ENCODE measurements around the gene HNF1A. TPM values are rescaled to one million over a fixed set of nuclear protein-coding genes. Genes with fewer than 3 reads are reported as not detected.

Gene HNF1A
- total and polyA plus RNA-seq, 9 of the 15 experiments (the other 6 are each of a cell fraction or from before 2014, with no cell fraction given), result not detected

GRCh38 chr12:120982659-120983058 lies 4.3 kb downstream of the HNF1A start (continued):
- TF ChIP-seq CUX1 (CRISPR knock-in tag; IDR thresholded peaks at IDR 0.05) (no peak), POLR2AphosphoS2 (IDR thresholded peaks at IDR 0.05; ENCODE audit: low read length) (no peak), SMARCA5 (IDR thresholded peaks at IDR 0.05) (peak; percentile 77; the same call in 1 of the 2 replicates), SMAD4 (CRISPR knock-in tag; conservative IDR thresholded peaks at IDR 0.05) (no peak), ZNF512 (tag; IDR thresholded peaks at IDR 0.05) (no peak), ZSCAN29 (IDR thresholded peaks at IDR 0.05) (no peak), ZBTB33 (CRISPR knock-in tag; IDR thresholded peaks at IDR 0.05) (no peak), SMAD3 (CRISPR knock-in tag; conservative IDR thresholded peaks at IDR 0.05) (no peak), PHB2 (IDR thresholded peaks at IDR 0.05; ENCODE audit: low read depth) (no peak), RBM25 (IDR thresholded peaks at IDR 0.05; ENCODE audit: low read depth, low read length, severe bottlenecking) (peak; percentile 78), ZFP91 (CRISPR knock-in tag; IDR thresholded peaks at IDR 0.05) (no peak)

Measured in K562 (cell line).